Ascending aorta (tissue), 2 donors: ENCODE results near the gene ARSB. TPM values are rescaled to one million over a fixed set of nuclear protein-coding genes. Genes with fewer than 3 reads are reported as not detected.

ENCODE experiments used
- DNase-seq, 2 donors: peaks; one replicate each; pipeline ENCODE4 v3.0.0-alpha.2; 2019; ENCODE audit warnings: low spot score in 2 of 2
- H3K27ac ChIP-seq, 2 donors: fragments of 200-600 bp; sonication (generic); one replicate each; pipeline ENCODE4 v1.5.1; 2016 to 2017; ENCODE audit warnings: mild to moderate bottlenecking in 1 of 2
- H3K27me3 ChIP-seq: fragments of 200-600 bp; sonication (generic); one replicate; pipeline ENCODE4 v1.5.1; 2017
- H3K36me3 ChIP-seq, 2 donors: fragments of 200-600 bp; sonication (generic); one replicate each; pipeline ENCODE4 v1.5.1; 2016
- H3K4me1 ChIP-seq, 2 donors: fragments of 200-600 bp; sonication (generic); one replicate each; pipeline ENCODE4 v1.5.1; 2016 to 2017; ENCODE audit warnings: mild to moderate bottlenecking in 1 of 2
- H3K4me3 ChIP-seq, 2 donors: fragments of 200-600 bp; sonication (generic); one replicate each; pipeline ENCODE4 v1.5.1; 2016 to 2017; ENCODE audit warnings: mild to moderate bottlenecking in 1 of 2
- H3K9me3 ChIP-seq, 2 donors: fragments of 200-600 bp; sonication (generic); one replicate each; pipeline ENCODE4 v1.5.1; 2016
- CTCF ChIP-seq, 3 experiments: fragments of 200-600 bp in 2 of 3; fragments of 450-650 bp in 1 of 3; sonication (generic) in 2 of 3; IDR thresholded peaks; one replicate each; pipeline ENCODE4 v1.5.1; 2016 to 2019; ENCODE audit warnings: antibody characterized with exemption in 3 of 3, mild to moderate bottlenecking in 1 of 3, moderate library complexity in 1 of 3
- intact Hi-C: fragments of 100-400 bp; cut with DNase I; formaldehyde crosslinking; loops from one replicate; pipeline ENCODE4 v1.15.1; 2023
- total RNA-seq: library from RNA; depleted of rRNA; stranded (reverse); fragments of >200 nt; gene quantifications from one replicate; pipeline ENCODE4 v1.1.0, GENCODE V29; 2016

The ARSB gene
- total RNA-seq, 1 donor from 2014 or later: 18.6 TPM

DNA sequence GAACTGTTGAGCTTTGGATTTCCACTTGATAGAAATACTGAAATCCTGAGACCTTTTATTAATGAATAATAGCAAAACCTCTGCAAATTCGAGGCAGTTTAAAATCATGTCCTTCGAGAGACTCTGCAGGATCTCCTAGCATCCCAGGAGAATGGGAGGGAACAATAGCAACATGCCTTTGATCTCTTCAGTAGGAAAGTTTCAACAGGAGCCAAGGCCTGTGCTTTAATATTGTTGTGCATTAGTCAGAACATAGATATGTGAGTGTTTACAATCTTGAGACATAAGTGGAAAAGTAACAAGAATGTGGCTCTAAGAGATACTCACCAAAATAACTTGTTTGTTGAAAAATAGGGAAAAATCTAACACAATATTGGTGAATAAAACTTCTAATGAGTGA, 253.2 kb downstream of the ARSB start:
- DNase-seq: no peak
- Histone ChIP-seq H3K36me3 (no peaks in the 10 kb centered on the region), H3K27me3 (no peaks in the 10 kb centered on the region), H3K4me3 (no peak overlapping the region), H3K4me1 (no peaks in the 10 kb centered on the region), H3K9me3 (no peaks in the 10 kb centered on the region), H3K27ac (no peak overlapping the region)
- intact Hi-C loops: no loop called here
- TF ChIP-seq CTCF (IDR thresholded peaks at IDR 0.05): no peak

DNA sequence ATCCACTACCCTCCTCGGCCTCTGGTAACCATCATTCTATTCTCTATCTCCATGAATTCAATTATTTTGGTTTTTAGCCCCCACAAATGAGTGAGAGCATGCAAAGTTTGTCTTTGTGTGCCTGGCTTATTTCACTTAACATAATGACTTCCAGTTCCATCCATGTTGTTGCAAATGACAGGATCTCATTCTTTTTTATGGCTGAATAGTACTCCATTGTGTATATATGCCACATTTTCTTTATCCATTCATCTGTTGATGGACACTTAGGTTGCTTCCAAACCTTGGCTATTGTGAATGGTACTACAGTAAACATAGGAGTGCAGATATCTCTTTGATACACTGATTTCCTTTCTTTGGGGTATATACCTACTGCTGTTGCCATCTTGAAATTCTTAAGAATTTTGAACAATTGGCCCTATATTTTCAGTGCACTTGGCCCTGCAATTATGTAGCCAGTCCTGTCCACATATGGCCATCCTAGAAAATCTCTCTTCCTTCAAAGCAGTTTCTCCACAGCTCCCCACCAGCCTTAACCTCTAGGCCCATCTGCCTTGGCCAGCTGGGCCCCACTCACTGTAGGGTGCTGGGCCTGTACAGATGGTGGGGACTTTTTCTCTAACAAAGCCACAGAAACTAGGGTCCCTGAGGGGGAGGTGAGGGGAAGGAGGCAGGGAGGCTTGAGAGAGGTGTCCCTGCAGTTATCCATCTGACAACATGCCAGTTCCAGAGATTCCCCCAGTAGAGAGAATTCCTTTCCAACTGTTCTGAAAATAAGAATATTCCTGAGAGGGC, 254.6 kb downstream of the ARSB start:
- H3K9me3 ChIP-seq: no peaks in the 10 kb centered on the region
- no peak for DNase-seq
- intact Hi-C loops: no loop called here
- H3K27me3 ChIP-seq: no peaks in the 10 kb centered on the region
- no peaks in the 10 kb centered on the region for H3K36me3 ChIP-seq
- no peak overlapping the region for H3K27ac ChIP-seq
- no peak for TF ChIP-seq CTCF (IDR thresholded peaks at IDR 0.05)
- no peaks in the 10 kb centered on the region for H3K4me1 ChIP-seq
- H3K4me3 ChIP-seq: no peak overlapping the region

DNA sequence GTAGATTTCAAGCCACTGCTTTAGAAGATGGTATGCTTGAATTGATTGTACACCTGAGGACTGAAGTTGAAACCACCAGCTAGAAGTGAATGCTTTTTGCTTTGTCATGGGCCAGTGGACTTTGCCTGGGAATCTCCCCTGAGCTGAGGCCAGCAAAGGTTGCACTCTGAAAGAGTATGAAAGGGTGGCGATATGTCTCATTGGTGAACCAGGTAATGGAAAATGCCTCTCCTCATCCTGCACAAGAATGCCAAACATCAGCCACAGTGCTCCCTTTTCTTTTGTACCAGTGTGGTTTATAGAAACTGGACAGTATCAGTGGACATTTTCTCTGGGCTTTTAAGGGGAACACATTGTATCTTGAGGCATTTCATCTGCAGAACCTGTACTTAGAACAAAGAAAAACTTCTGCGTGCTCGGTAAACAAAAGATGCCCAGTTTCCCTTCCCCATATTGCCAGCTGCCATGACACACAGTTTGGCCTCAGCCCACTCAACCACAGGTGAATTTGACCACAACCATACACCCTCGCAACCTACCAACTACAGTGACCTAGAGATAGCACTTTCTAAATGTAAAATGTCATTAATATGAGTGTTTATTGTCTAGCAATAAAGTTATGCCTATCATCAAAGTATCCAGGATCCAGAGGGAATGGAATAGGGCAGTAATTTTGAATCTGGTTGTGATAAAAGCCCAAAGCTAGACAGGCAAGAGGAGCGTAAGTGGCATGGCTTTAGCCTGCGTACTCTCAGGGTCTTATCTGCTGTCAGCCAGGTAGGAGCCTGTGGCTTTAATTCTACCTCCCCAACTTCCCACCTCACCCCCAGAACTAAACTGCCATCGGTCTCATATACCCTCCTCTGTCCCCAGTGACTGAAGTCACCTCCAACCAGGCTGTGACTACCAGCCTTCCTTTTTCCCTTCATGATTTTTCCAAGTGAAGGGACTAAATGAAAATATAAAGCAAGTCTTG, 257.0 kb downstream of the ARSB start:
- Histone ChIP-seq H3K27me3 (no peaks in the 10 kb centered on the region), H3K4me3 (no peak overlapping the region), H3K9me3 (no peaks in the 10 kb centered on the region), H3K27ac (no peak overlapping the region), H3K36me3 (no peaks in the 10 kb centered on the region), H3K4me1 (no peaks in the 10 kb centered on the region)
- no peak for DNase-seq
- intact Hi-C loops: no loop called here
- no peak for TF ChIP-seq CTCF (IDR thresholded peaks at IDR 0.05)

Other genes starting within 250 kb of the ARSB start
- gene DMGDH, start 84.4 kb upstream of the ARSB start, total RNA-seq: 0.75 TPM
- 2.9 TPM for gene BHMT2, start 84.5 kb upstream of the ARSB start, total RNA-seq
- not detected for gene BHMT, start 126.5 kb upstream of the ARSB start, total RNA-seq